Uterus (tissue), 4 donors: ENCODE data around the gene SAE1. TPM values are rescaled to one million over a fixed set of nuclear protein-coding genes. Genes with fewer than 3 reads are reported as not detected.

Experiments
- DNase-seq, 2 donors: peaks; one replicate each; pipeline ENCODE4 v3.0.0-alpha.2; 2019 to 2020
- H3K27ac ChIP-seq, 2 donors: fragments of 200-600 bp; sonication (generic); 1 replicate in 1 of 2; 2 replicates in 1 of 2; pipeline ENCODE4 v1.5.1; 2016 to 2018
- H3K27me3 ChIP-seq, 2 donors: fragments of 200-600 bp; sonication (generic); one replicate each; pipeline ENCODE4 v1.5.1; 2018 to 2019; ENCODE audit warnings: control low read depth in 1 of 2
- H3K36me3 ChIP-seq, 2 donors: fragments of 200-600 bp; sonication (generic); one replicate each; pipeline ENCODE4 v1.5.1; 2019; ENCODE audit warnings: control low read depth in 1 of 2
- H3K4me1 ChIP-seq, 2 donors: fragments of 200-600 bp; sonication (generic); one replicate each; pipeline ENCODE4 v1.5.1; 2018 to 2019; ENCODE audit warnings: control low read depth in 1 of 2
- H3K4me3 ChIP-seq, 2 donors: fragments of 200-600 bp; sonication (generic); 1 replicate in 1 of 2; 2 replicates in 1 of 2; pipeline ENCODE4 v1.5.1; 2018 to 2019; ENCODE audit warnings: mild to moderate bottlenecking in 1 of 2
- H3K9me3 ChIP-seq, 2 donors: fragments of 200-600 bp; sonication (generic); one replicate each; pipeline ENCODE4 v1.5.1; 2019; ENCODE audit warnings: control low read depth in 1 of 2
- CTCF ChIP-seq, 4 experiments: fragments of 200-600 bp in 2 of 4; fragments of 450-650 bp in 2 of 4; sonication (generic) in 2 of 4; IDR thresholded peaks; one replicate each; pipeline ENCODE4 v1.5.1; 2016 to 2019; ENCODE audit warnings: antibody characterized with exemption in 4 of 4, mild to moderate bottlenecking in 2 of 4, moderate library complexity in 1 of 4
- POLR2A ChIP-seq, 2 donors: fragments of 450-650 bp; IDR thresholded peaks; one replicate each; pipeline ENCODE4 v1.6.1; 2016; ENCODE audit warnings: antibody characterized with exemption in 2 of 2, mild to moderate bottlenecking in 1 of 2, moderate library complexity in 1 of 2
- intact Hi-C: fragments of 100-400 bp; cut with DNase I; formaldehyde crosslinking; loops from one replicate; pipeline ENCODE4 v1.15.1; 2023; ENCODE audit warnings: low total_unique reads
- total RNA-seq, 4 donors: library from RNA; depleted of rRNA in 3 of 4; stranded (reverse); fragments of >200 nt in 3 of 4; gene quantifications; one replicate each; pipeline versions ENCODE4 v1.1.0 to v1.2.4, GENCODE V29; 2014 to 2023
- donor health status: DM: yes; HTN: yes; CAD: no.

Gene SAE1
- total RNA-seq, 4 donors from 2014 or later = 17.6 to 144 (median 45.6) TPM

GRCh38 chr19:47176071-47176626 lies 45.5 kb downstream of the SAE1 start:
- H3K4me3 ChIP-seq = no peak overlapping the region
- intact Hi-C loops = no loop called here
- peak overlapping the region; percentile 45 to 63 for H3K27ac ChIP-seq
- no peaks in the 10 kb centered on the region for H3K36me3 ChIP-seq
- no peak for TF ChIP-seq POLR2A (IDR thresholded peaks at IDR 0.05)
- TF ChIP-seq CTCF (IDR thresholded peaks at IDR 0.05) = no peak
- DNase-seq = no peak
- peaks cover 3 to 5% of the 10 kb centered on the region in 2 donors for H3K4me1 ChIP-seq
- no peaks in the 10 kb centered on the region for H3K9me3 ChIP-seq
- H3K27me3 ChIP-seq = no peaks in the 10 kb centered on the region

GRCh38 chr19:47176627-47177090 lies 46.0 kb downstream of the SAE1 start:
- Histone ChIP-seq H3K9me3 (no peaks in the 10 kb centered on the region), H3K4me1 (peaks cover 3 to 5% of the 10 kb centered on the region in 2 donors), H3K4me3 (no peak overlapping the region), H3K27me3 (no peaks in the 10 kb centered on the region), H3K36me3 (no peaks in the 10 kb centered on the region), H3K27ac (peak overlapping the region; percentile 45 to 63)
- peak in 1 of 2 donors; percentile 33 for DNase-seq
- no peak for TF ChIP-seq POLR2A (IDR thresholded peaks at IDR 0.05)
- no peak for TF ChIP-seq CTCF (IDR thresholded peaks at IDR 0.05)
- intact Hi-C loops = no loop called here

GRCh38 chr19:47179653-47180310 lies 49.1 kb downstream of the SAE1 start:
- Histone ChIP-seq H3K27me3 (no peaks in the 10 kb centered on the region), H3K4me3 (no peak overlapping the region), H3K36me3 (no peaks in the 10 kb centered on the region), H3K27ac (no peak overlapping the region), H3K9me3 (no peaks in the 10 kb centered on the region), H3K4me1 (peaks cover 3 to 5% of the 10 kb centered on the region in 2 donors)
- intact Hi-C loops = no loop called here
- TF ChIP-seq CTCF (IDR thresholded peaks at IDR 0.05) (no peak), POLR2A (IDR thresholded peaks at IDR 0.05) (no peak)
- no peak for DNase-seq

- Histone ChIP-seq H3K4me3 (no peak overlapping the region), H3K27ac (no peak overlapping the region), H3K9me3 (no peaks in the 10 kb centered on the region), H3K27me3 (no peaks in the 10 kb centered on the region), H3K36me3 (no peaks in the 10 kb centered on the region), H3K4me1 (no peaks in the 10 kb centered on the region)
- DNase-seq = no peak
- TF ChIP-seq POLR2A (IDR thresholded peaks at IDR 0.05) (no peak), CTCF (IDR thresholded peaks at IDR 0.05) (no peak)
- intact Hi-C loops = no loop called here
Observed at GRCh38 chr19:47183601-47184000, 53.0 kb downstream of the SAE1 start.
